GM12874 (cell line): ENCODE measurements around the gene RBP2.

Experiments
- CTCF ChIP-seq: IDR thresholded peaks from 2 replicates; pipeline ENCODE4 v1.5.1; 2011; ENCODE audit warnings: low read depth, mild to moderate bottlenecking, control low read depth, low read length, moderate library complexity; ENCODE audit not compliant: insufficient read depth

RBP2 gene

GRCh38 chr3:139427283-139428060 is 48.8 kb downstream of the RBP2 start:
- peak; percentile 59 for TF ChIP-seq CTCF

DNA sequence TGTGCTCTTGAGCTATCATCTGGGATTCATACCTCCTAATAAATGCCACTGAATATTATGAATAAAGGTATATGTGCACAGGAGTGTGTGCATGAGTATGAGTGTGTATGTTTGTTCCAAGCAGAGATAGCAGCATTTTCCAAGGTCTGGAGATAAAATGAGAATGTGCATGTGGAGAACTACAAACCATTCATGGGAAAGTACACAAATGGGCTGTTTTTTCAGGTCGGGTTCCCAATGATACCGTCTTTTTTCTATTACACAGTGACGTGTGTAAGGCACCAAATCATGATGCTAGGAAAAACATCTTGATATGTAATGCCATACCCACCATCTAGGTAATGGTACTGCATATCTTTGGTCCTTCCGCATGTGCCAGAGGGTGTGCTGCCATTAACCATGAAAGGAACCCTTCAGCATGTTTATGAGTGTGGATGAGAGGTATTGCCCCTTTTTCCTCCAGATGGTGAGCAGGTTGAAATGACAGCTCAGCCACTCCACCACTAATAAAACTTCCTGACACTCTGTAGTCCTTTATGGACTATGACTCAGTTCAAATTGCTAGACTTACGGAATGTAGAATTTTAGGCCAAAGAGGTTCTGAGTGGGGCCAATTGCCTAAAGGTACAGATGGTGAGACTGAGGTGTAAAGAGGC is 50.4 kb downstream of the RBP2 start:
- no peak for TF ChIP-seq CTCF

- TF ChIP-seq CTCF = no peak
Observed at GRCh38 chr3:139423232-139423631, 53.1 kb downstream of the RBP2 start.

DNA sequence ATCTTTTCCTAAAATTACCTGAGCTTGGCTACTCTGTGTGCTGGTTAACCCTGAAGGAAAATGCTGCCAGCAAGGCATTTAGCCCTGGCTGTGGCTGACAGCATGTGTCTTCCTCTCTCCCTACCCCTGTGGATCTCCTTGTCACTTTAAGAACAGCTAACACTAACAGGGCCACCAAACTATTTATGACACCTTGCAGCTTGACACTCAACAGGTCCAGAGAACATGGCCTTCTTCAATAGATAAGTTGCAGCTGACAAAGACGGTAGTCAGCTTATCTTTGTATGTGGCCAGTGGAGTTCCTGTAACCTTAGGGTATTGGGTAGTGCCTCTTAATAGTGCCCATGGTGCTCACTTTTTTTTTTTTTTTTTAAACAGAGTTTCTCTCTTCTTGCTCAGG is 54.9 kb downstream of the RBP2 start:
- TF ChIP-seq CTCF = no peak

GRCh38 chr3:139421040-139421439 is 55.3 kb downstream of the RBP2 start:
- TF ChIP-seq CTCF = no peak

DNA sequence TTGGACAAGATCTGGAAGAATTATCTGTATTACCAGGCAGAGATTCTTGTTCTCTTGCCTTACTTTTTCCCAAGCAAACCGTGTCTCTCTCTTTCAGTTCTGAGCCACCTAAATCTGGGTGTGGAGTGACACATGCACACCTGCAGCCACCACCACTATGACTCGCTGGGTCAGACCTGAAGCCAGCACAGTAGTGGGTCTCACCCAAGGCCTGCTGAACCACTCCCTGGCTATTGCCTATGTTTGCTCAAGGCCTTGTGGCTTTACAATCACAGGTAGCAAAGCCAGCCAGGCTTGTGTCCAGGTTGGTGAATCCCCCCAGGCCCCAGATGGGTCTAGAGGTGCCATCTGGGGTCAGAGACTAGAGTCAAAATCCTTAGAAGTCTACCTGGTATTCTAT is 58.2 kb downstream of the RBP2 start:
- no peak for TF ChIP-seq CTCF

DNA sequence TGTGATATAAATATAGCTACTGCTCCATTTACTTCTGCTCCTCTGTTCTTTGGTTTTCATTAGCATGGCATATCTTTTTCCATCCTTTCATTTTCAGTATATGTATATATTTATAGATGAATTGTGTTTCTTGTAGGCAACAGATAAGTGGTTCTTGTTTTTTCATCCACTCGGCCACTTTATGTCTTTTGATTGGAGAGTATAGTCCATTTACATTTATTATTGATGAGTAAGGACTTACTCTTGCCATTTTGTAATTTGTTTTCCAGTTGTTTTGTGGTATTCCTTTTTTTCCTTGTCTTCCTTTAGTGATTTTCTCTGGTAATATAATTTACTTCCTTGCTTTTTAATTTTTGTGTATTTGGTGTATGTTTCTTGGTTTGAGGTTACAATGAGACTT is 60.0 kb downstream of the RBP2 start:
- no peak for TF ChIP-seq CTCF
